DOHH2 (cell line): Measurements from ENCODE around the gene OLFML3.
"Not testable (repeated sequence)": the region's sequence is repeated elsewhere in the genome, so short reads cannot be mapped to it uniquely, and the experiment has no call there.

Experiments
- H3F3A ChIP-seq: fragments of 200-600 bp; sonication (generic), shearing (Covaris generic); 2 replicates; pipeline ENCODE4 v1.6.0; 2016; ENCODE audit warnings: antibody characterized with exemption, mild to moderate bottlenecking; ENCODE audit not compliant: control insufficient read depth, insufficient read depth
- H3K27ac ChIP-seq: fragments of 200-600 bp; sonication (generic); 2 replicates; pipeline ENCODE4 v1.5.1; 2014; ENCODE audit warnings: low read depth, mild to moderate bottlenecking, low read length, moderate library complexity
- H3K27me3 ChIP-seq: fragments of 200-600 bp; sonication (generic); 2 replicates; pipeline ENCODE4 v1.6.1; 2014; ENCODE audit warnings: mild to moderate bottlenecking, low read length, mixed read lengths; ENCODE audit not compliant: control insufficient read depth
- H3K36me3 ChIP-seq: fragments of 200-600 bp; sonication (generic); 2 replicates; pipeline ENCODE4 v1.6.1; 2014; ENCODE audit warnings: mild to moderate bottlenecking, low read length, moderate library complexity, mixed read lengths; ENCODE audit not compliant: control insufficient read depth
- H3K4me1 ChIP-seq: fragments of 200-600 bp; sonication (generic); 2 replicates; pipeline ENCODE4 v1.6.1; 2014; ENCODE audit warnings: mild to moderate bottlenecking, low read length, mixed read lengths; ENCODE audit not compliant: control insufficient read depth
- H3K4me2 ChIP-seq: fragments of 200-600 bp; sonication (generic); 2 replicates; pipeline ENCODE4 v1.6.0; 2014; ENCODE audit warnings: mild to moderate bottlenecking, low read length, moderate library complexity
- H3K4me3 ChIP-seq: fragments of 200-600 bp; sonication (generic); 2 replicates; pipeline ENCODE4 v1.5.1; 2014; ENCODE audit warnings: mild to moderate bottlenecking, low read length, mixed read lengths
- H3K79me2 ChIP-seq: fragments of 200-600 bp; sonication (generic); 2 replicates; pipeline ENCODE4 v1.6.1; 2014; ENCODE audit warnings: mild to moderate bottlenecking, low read length, mixed read lengths; ENCODE audit not compliant: control insufficient read depth
- H3K9me2 ChIP-seq: fragments of 200-600 bp; sonication (generic); replicated peaks from 2 replicates; pipeline ENCODE4 v1.6.1; 2014; ENCODE audit warnings: mild to moderate bottlenecking, low read length, mixed read lengths; ENCODE audit not compliant: control insufficient read depth
- H3K9me3 ChIP-seq: fragments of 200-600 bp; sonication (generic); 2 replicates; pipeline ENCODE4 v1.6.1; 2014; ENCODE audit warnings: antibody characterized with exemption, low read length, mixed read lengths; ENCODE audit not compliant: control insufficient read depth, insufficient read depth
- H4K20me1 ChIP-seq: fragments of 200-600 bp; sonication (generic); 2 replicates; pipeline ENCODE4 v1.6.0; 2014; ENCODE audit warnings: low read depth, mild to moderate bottlenecking, antibody characterized with exemption, low read length, moderate library complexity; ENCODE audit not compliant: control insufficient read depth, insufficient read depth
- EZH2phosphoT487 ChIP-seq: fragments of 200-600 bp; sonication (generic); IDR thresholded peaks from 2 replicates; pipeline ENCODE4 v1.6.1; 2017; ENCODE audit warnings: borderline replicate concordance, mild to moderate bottlenecking, antibody characterized with exemption, low read length, moderate library complexity, mixed read lengths
- TF ChIP-seq, protein P1 (sequence below): fragments of 200-600 bp; sonication (generic); IDR thresholded peaks from one replicate; pipeline ENCODE4 v1.5.1; 2014; ENCODE audit warnings: antibody characterized with exemption, mild to moderate bottlenecking, low read depth, low read length; ENCODE audit not compliant: poor library complexity, severe bottlenecking

Gene OLFML3

DNA sequence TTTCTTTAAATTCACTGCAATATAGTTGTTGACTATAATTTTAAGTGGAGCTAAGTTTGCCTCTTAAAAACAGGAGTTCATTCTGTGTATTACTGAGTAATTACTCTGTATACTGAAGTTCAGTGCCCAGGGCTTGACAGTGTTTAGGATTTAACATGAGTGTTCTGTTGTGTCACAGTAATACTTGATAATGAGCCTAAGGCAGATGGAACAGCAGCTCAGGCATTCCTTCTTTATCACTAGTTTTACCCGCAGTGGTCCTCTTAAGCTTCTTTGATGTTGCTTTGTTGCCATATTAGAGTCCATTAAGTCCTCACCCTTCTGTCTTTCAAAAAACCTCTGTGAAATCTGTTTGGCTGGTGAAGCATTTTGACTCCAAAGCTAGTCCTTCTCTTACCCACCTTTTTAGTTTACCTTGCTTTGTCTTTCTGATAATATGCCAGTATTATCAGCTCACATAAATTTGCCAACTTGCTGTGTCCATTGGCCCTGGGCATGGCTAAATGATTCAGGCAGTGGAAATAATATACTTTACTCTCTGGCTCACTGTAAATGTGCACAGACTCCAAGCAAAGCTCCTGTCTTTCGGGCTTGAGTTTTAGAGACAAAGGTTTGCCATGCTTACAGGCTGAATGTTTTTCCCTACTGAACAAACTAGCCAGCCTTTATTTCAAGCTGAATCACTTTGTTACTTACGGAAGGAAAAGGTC lies 32.4 kb upstream of the OLFML3 start:
- Histone ChIP-seq H3K4me1 (peaks cover 35% of the 10 kb centered on the region), H3K36me3 (peaks cover 41% of the 10 kb centered on the region), H3K9me3 (peaks cover 10% of the 10 kb centered on the region; the same call in 1 of the 2 replicates), H3K27me3 (no peaks in the 10 kb centered on the region), H3F3A (peaks cover 11% of the 10 kb centered on the region; the same call in 1 of the 2 replicates), H3K27ac (peak overlapping the region; percentile 7; the same call in 1 of the 2 replicates), H4K20me1 (0 out of 2 replicates have a peak, but pooled peaks cover 7% of the 10 kb centered on the region), H3K79me2 (peaks cover 88% of the 10 kb centered on the region), H3K4me3 (peak overlapping the region; percentile 48), H3K4me2 (peak overlapping the region; percentile 64), H3K9me2 (no peaks in the 10 kb centered on the region)
- TF ChIP-seq EZH2phosphoT487: no peak
- TF ChIP-seq, protein P1, sequence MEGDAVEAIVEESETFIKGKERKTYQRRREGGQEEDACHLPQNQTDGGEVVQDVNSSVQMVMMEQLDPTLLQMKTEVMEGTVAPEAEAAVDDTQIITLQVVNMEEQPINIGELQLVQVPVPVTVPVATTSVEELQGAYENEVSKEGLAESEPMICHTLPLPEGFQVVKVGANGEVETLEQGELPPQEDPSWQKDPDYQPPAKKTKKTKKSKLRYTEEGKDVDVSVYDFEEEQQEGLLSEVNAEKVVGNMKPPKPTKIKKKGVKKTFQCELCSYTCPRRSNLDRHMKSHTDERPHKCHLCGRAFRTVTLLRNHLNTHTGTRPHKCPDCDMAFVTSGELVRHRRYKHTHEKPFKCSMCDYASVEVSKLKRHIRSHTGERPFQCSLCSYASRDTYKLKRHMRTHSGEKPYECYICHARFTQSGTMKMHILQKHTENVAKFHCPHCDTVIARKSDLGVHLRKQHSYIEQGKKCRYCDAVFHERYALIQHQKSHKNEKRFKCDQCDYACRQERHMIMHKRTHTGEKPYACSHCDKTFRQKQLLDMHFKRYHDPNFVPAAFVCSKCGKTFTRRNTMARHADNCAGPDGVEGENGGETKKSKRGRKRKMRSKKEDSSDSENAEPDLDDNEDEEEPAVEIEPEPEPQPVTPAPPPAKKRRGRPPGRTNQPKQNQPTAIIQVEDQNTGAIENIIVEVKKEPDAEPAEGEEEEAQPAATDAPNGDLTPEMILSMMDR: no peak

GRCh38 chr1:113947388-113948107 lies 31.7 kb upstream of the OLFML3 start:
- Histone ChIP-seq H3K27me3 (no peaks in the 10 kb centered on the region), H3K4me3 (peak overlapping the region; percentile 48), H3K79me2 (peaks cover 89% of the 10 kb centered on the region)

GRCh38 chr1:113948151-113948550 lies 31.1 kb upstream of the OLFML3 start:
- not testable (repeated sequence) for H3K4me3 ChIP-seq, H3K27ac ChIP-seq, H4K20me1 ChIP-seq, H3K4me2 ChIP-seq, H3K9me2 ChIP-seq, H3K27me3 ChIP-seq, H3K9me3 ChIP-seq
- Histone ChIP-seq H3K4me1 (peaks cover 35% of the 10 kb centered on the region), H3K79me2 (peaks cover 86% of the 10 kb centered on the region), H3F3A (peaks cover 11% of the 10 kb centered on the region; the same call in 1 of the 2 replicates), H3K36me3 (peaks cover 36% of the 10 kb centered on the region)

More at GRCh38 chr1:113947388-113948107, 31.7 kb upstream of the OLFML3 start:
- Histone ChIP-seq H4K20me1 (0 out of 2 replicates have a peak, but pooled peaks cover 7% of the 10 kb centered on the region), H3K4me1 (peaks cover 35% of the 10 kb centered on the region), H3K9me3 (peaks cover 10% of the 10 kb centered on the region; the same call in 1 of the 2 replicates), H3K36me3 (peaks cover 39% of the 10 kb centered on the region), H3K4me2 (peak overlapping the region; percentile 64), H3F3A (peaks cover 11% of the 10 kb centered on the region; the same call in 1 of the 2 replicates), H3K9me2 (no peaks in the 10 kb centered on the region), H3K27ac (peak overlapping the region; percentile 7; the same call in 1 of the 2 replicates)
- TF ChIP-seq, protein P1: no peak
- TF ChIP-seq EZH2phosphoT487: no peak

- TF ChIP-seq, protein P1: no peak
- no peak for TF ChIP-seq EZH2phosphoT487
- peaks cover 11% of the 10 kb centered on the region; the same call in 1 of the 2 replicates for H3F3A ChIP-seq
- H3K4me2 ChIP-seq: no peak overlapping the region
- H3K9me3 ChIP-seq: peaks cover 10% of the 10 kb centered on the region; the same call in 1 of the 2 replicates
- H3K4me1 ChIP-seq: peaks cover 35% of the 10 kb centered on the region
- H3K27me3 ChIP-seq: no peaks in the 10 kb centered on the region
- H4K20me1 ChIP-seq: 0 out of 2 replicates have a peak, but pooled peaks cover 7% of the 10 kb centered on the region
- peaks cover 32% of the 10 kb centered on the region for H3K36me3 ChIP-seq
- H3K4me3 ChIP-seq: no peak overlapping the region
- peaks cover 78% of the 10 kb centered on the region for H3K79me2 ChIP-seq
- H3K27ac ChIP-seq: no peak overlapping the region
- no peaks in the 10 kb centered on the region for H3K9me2 ChIP-seq
Observed at GRCh38 chr1:113949007-113949406, 30.3 kb upstream of the OLFML3 start.
